Testis (tissue), 2 donors: ENCODE measurements around the gene EIF4A3.

Source experiments
- POLR2A ChIP-seq: fragments of 450-650 bp; IDR thresholded peaks from one replicate; pipeline ENCODE4 v1.6.1; 2017; ENCODE audit warnings: antibody characterized with exemption, mild to moderate bottlenecking, moderate library complexity
- TF ChIP-seq, protein P1 (sequence below), 3 experiments: fragments of 450-650 bp in 2 of 3; fragments of 200-600 bp in 1 of 3; sonication (generic) in 1 of 3; IDR thresholded peaks; one replicate each; pipeline ENCODE4 v1.5.1; 2016 to 2019; ENCODE audit warnings: antibody characterized with exemption in 3 of 3, mild to moderate bottlenecking in 2 of 3, moderate library complexity in 1 of 3

DNA sequence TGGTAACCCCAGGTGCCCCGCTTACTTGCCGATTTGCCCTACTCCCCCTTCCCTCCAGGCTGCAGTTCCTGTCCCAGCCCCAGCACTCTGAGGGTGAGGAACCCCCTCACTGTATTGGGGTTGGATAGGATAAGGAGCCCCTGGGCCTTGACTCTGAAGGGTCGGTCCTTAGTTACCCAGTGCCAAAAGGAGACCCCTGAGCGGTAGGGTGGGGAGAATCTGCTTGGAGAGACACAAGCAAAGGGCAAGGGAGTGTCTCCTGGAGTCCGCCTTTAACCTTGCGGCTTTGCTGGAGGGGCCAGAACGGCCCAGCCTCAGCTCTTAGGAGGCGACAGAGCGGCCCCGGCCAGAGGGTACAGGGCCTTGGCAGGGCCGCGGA is 35.9 kb upstream of the EIF4A3 start:
- TF ChIP-seq, protein P1, sequence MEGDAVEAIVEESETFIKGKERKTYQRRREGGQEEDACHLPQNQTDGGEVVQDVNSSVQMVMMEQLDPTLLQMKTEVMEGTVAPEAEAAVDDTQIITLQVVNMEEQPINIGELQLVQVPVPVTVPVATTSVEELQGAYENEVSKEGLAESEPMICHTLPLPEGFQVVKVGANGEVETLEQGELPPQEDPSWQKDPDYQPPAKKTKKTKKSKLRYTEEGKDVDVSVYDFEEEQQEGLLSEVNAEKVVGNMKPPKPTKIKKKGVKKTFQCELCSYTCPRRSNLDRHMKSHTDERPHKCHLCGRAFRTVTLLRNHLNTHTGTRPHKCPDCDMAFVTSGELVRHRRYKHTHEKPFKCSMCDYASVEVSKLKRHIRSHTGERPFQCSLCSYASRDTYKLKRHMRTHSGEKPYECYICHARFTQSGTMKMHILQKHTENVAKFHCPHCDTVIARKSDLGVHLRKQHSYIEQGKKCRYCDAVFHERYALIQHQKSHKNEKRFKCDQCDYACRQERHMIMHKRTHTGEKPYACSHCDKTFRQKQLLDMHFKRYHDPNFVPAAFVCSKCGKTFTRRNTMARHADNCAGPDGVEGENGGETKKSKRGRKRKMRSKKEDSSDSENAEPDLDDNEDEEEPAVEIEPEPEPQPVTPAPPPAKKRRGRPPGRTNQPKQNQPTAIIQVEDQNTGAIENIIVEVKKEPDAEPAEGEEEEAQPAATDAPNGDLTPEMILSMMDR (IDR thresholded peaks at IDR 0.05): no peak
- no peak for TF ChIP-seq POLR2A
